ENCODE results near the gene C16orf46. TPM values are rescaled to one million over a fixed set of nuclear protein-coding genes. Genes with fewer than 3 reads are reported as not detected.

C16orf46 gene
- total RNA-seq, 3 donors from 2014 or later = 0.64 to 4.3 (median 3.4) TPM

- no peak overlapping the region for H3K27ac ChIP-seq
- TF ChIP-seq POLR2AphosphoS5 (IDR thresholded peaks at IDR 0.05) (no peak), CTCF (IDR thresholded peaks at IDR 0.05) (no peak), POLR2A (IDR thresholded peaks at IDR 0.05) (no peak)
- no peaks in the 10 kb centered on the region for H3K9me3 ChIP-seq
- H3K4me1 ChIP-seq = no peaks in the 10 kb centered on the region
- H3K4me3 ChIP-seq = no peak overlapping the region
- H3K36me3 ChIP-seq = no peaks in the 10 kb centered on the region
- intact Hi-C loops (cut with DNase I; ENCODE audit: low total_unique reads) = no loop called here
- DNase-seq (ENCODE audit: low spot score in 2 of 2) = no peak
- no peaks in the 10 kb centered on the region for H3K27me3 ChIP-seq
These were observed 8.0 kb downstream of the C16orf46 start for GRCh38 chr16:81069063-81069462.

GRCh38 chr16:81067166-81067565 is 9.9 kb downstream of the C16orf46 start:
- Histone ChIP-seq H3K27ac (no peak overlapping the region), H3K9me3 (no peaks in the 10 kb centered on the region), H3K27me3 (no peaks in the 10 kb centered on the region), H3K4me3 (no peak overlapping the region), H3K4me1 (no peaks in the 10 kb centered on the region), H3K36me3 (no peaks in the 10 kb centered on the region)
- TF ChIP-seq POLR2AphosphoS5 (IDR thresholded peaks at IDR 0.05) = no peak
- intact Hi-C loops (cut with DNase I; ENCODE audit: low total_unique reads) = no loop called here
- no peak for DNase-seq (ENCODE audit: low spot score in 2 of 2)

GRCh38 chr16:81066681-81067080 is 10.4 kb downstream of the C16orf46 start:
- H3K4me1 ChIP-seq = no peaks in the 10 kb centered on the region
- no peak for TF ChIP-seq CTCF (IDR thresholded peaks at IDR 0.05)
- no peak for TF ChIP-seq POLR2AphosphoS5 (IDR thresholded peaks at IDR 0.05)
- no peak for TF ChIP-seq POLR2A (IDR thresholded peaks at IDR 0.05)
- no peaks in the 10 kb centered on the region for H3K9me3 ChIP-seq
- intact Hi-C loops (cut with DNase I; ENCODE audit: low total_unique reads) = no loop called here
- H3K36me3 ChIP-seq = no peaks in the 10 kb centered on the region
- no peaks in the 10 kb centered on the region for H3K27me3 ChIP-seq
- H3K4me3 ChIP-seq = no peak overlapping the region
- DNase-seq (ENCODE audit: low spot score in 2 of 2) = no peak
- H3K27ac ChIP-seq = no peak overlapping the region

GRCh38 chr16:81061871-81062608 is 15.0 kb downstream of the C16orf46 start:
- no peak overlapping the region for H3K27ac ChIP-seq
- TF ChIP-seq POLR2A (IDR thresholded peaks at IDR 0.05) (no peak), POLR2AphosphoS5 (IDR thresholded peaks at IDR 0.05) (no peak), CTCF (IDR thresholded peaks at IDR 0.05) (no peak)
- intact Hi-C loops (cut with DNase I; ENCODE audit: low total_unique reads) = no loop called here
- H3K4me3 ChIP-seq = no peak overlapping the region
- H3K9me3 ChIP-seq = no peaks in the 10 kb centered on the region
- H3K4me1 ChIP-seq = no peaks in the 10 kb centered on the region
- DNase-seq (ENCODE audit: low spot score in 2 of 2) = no peak
- H3K27me3 ChIP-seq = no peaks in the 10 kb centered on the region
- H3K36me3 ChIP-seq = no peaks in the 10 kb centered on the region

- Histone ChIP-seq H3K27ac (no peak overlapping the region), H3K9me3 (no peaks in the 10 kb centered on the region), H3K36me3 (no peaks in the 10 kb centered on the region), H3K27me3 (no peaks in the 10 kb centered on the region), H3K4me3 (no peak overlapping the region), H3K4me1 (no peaks in the 10 kb centered on the region)
- intact Hi-C loops (cut with DNase I; ENCODE audit: low total_unique reads) = no loop called here
- TF ChIP-seq POLR2A (IDR thresholded peaks at IDR 0.05) (no peak), CTCF (IDR thresholded peaks at IDR 0.05) (no peak), POLR2AphosphoS5 (IDR thresholded peaks at IDR 0.05) (no peak)
- no peak for DNase-seq (ENCODE audit: low spot score in 2 of 2)
These were observed 15.8 kb downstream of the C16orf46 start for GRCh38 chr16:81061307-81061640.

Measured in breast epithelium (tissue), 4 donors.